Suprapubic skin (tissue), 4 donors: ENCODE data around the gene TPM2. TPM values are rescaled to one million over a fixed set of nuclear protein-coding genes. Genes with fewer than 3 reads are reported as not detected.

ENCODE experiments used
- DNase-seq, 2 donors: peaks; one replicate each; pipeline ENCODE4 v3.0.0-alpha.2; 2019; ENCODE audit warnings: low spot score in 2 of 2
- H3K27ac ChIP-seq: fragments of 200-600 bp; sonication (generic); one replicate; pipeline ENCODE4 v1.5.1; 2019
- H3K27me3 ChIP-seq: fragments of 200-600 bp; sonication (generic); one replicate; pipeline ENCODE4 v1.5.1; 2019
- H3K36me3 ChIP-seq: fragments of 200-600 bp; sonication (generic); one replicate; pipeline ENCODE4 v1.5.1; 2019
- H3K4me1 ChIP-seq: fragments of 200-600 bp; sonication (generic); one replicate; pipeline ENCODE4 v1.5.1; 2019
- H3K4me3 ChIP-seq: fragments of 200-600 bp; sonication (generic); one replicate; pipeline ENCODE4 v1.5.1; 2019; ENCODE audit warnings: mild to moderate bottlenecking
- H3K9me3 ChIP-seq: fragments of 200-600 bp; sonication (generic); one replicate; pipeline ENCODE4 v1.5.1; 2019
- CTCF ChIP-seq, 2 donors: fragments of 200-600 bp in 1 of 2; fragments of 450-650 bp in 1 of 2; sonication (generic) in 1 of 2; IDR thresholded peaks; one replicate each; pipeline ENCODE4 v1.5.1; 2016 to 2019; ENCODE audit warnings: antibody characterized with exemption in 2 of 2, mild to moderate bottlenecking in 1 of 2, moderate library complexity in 1 of 2
- EP300 ChIP-seq: sonication (generic); formaldehyde crosslinking; IDR thresholded peaks from one replicate; pipeline ENCODE4 v1.6.1; 2017; ENCODE audit warnings: antibody characterized with exemption
- POLR2A ChIP-seq, 2 donors: fragments of 450-650 bp; IDR thresholded peaks; one replicate each; pipeline ENCODE4 v1.6.1; 2017; ENCODE audit warnings: antibody characterized with exemption in 2 of 2, mild to moderate bottlenecking in 2 of 2, moderate library complexity in 2 of 2
- POLR2AphosphoS5 ChIP-seq, 3 donors: sonication (generic); formaldehyde crosslinking; IDR thresholded peaks; one replicate each; pipeline ENCODE4 v1.6.1; 2017; ENCODE audit warnings: antibody characterized with exemption in 3 of 3
- WGBS: methylation state at CpG from one replicate; pipeline ENCODE4 v1.1.5; 2018; 5-methylcytosine and 5-hydroxymethylcytosine counted together
- total RNA-seq, 4 donors: library from RNA; depleted of rRNA; stranded (reverse); fragments of >200 nt; gene quantifications; one replicate each; pipeline ENCODE4 v1.1.0, GENCODE V29; 2016

The TPM2 gene
- total RNA-seq, 4 donors from 2014 or later: 40.6 to 105 (median 56.7) TPM

- DNase-seq: no peak
- Histone ChIP-seq H3K4me3 (no peak overlapping the region), H3K27me3 (no peaks in the 10 kb centered on the region), H3K4me1 (no peaks in the 10 kb centered on the region), H3K27ac (no peak overlapping the region), H3K36me3 (peaks cover 98% of the 10 kb centered on the region), H3K9me3 (no peaks in the 10 kb centered on the region)
- 63% methylated on average over 7 of the region's 11 CpGs for WGBS
- TF ChIP-seq EP300: no peak
- TF ChIP-seq CTCF (IDR thresholded peaks at IDR 0.05): no peak
- TF ChIP-seq POLR2AphosphoS5 (IDR thresholded peaks at IDR 0.05): no peak
- no peak for TF ChIP-seq POLR2A (IDR thresholded peaks at IDR 0.05)
These were observed 23.2 kb upstream of the TPM2 start for GRCh38 chr9:35712762-35713400.

GRCh38 chr9:35711501-35712428, 22.0 kb upstream of the TPM2 start:
- Histone ChIP-seq H3K27me3 (no peaks in the 10 kb centered on the region), H3K27ac (no peak overlapping the region), H3K4me1 (no peaks in the 10 kb centered on the region), H3K4me3 (no peak overlapping the region), H3K9me3 (no peaks in the 10 kb centered on the region), H3K36me3 (peaks cover 98% of the 10 kb centered on the region)
- TF ChIP-seq POLR2AphosphoS5 (IDR thresholded peaks at IDR 0.05): no peak
- no peak for TF ChIP-seq EP300
- no peak for TF ChIP-seq POLR2A (IDR thresholded peaks at IDR 0.05)
- TF ChIP-seq CTCF (IDR thresholded peaks at IDR 0.05): no peak
- DNase-seq: no peak
- 78% methylated on average over 20 of the region's 21 CpGs for WGBS

GRCh38 chr9:35710818-35711500, 21.2 kb upstream of the TPM2 start:
- Histone ChIP-seq H3K9me3 (no peaks in the 10 kb centered on the region), H3K27me3 (no peaks in the 10 kb centered on the region), H3K27ac (no peak overlapping the region), H3K4me1 (no peaks in the 10 kb centered on the region), H3K36me3 (peaks cover 98% of the 10 kb centered on the region), H3K4me3 (no peak overlapping the region)
- TF ChIP-seq POLR2A (IDR thresholded peaks at IDR 0.05) (no peak), EP300 (no peak), CTCF (IDR thresholded peaks at IDR 0.05) (no peak)
- 75% methylated on average over 5 of the region's 7 CpGs for WGBS
- DNase-seq: no peak

- Histone ChIP-seq H3K4me3 (no peak overlapping the region), H3K27me3 (no peaks in the 10 kb centered on the region), H3K36me3 (peaks cover 98% of the 10 kb centered on the region), H3K4me1 (no peaks in the 10 kb centered on the region), H3K27ac (no peak overlapping the region), H3K9me3 (no peaks in the 10 kb centered on the region)
- TF ChIP-seq POLR2A (IDR thresholded peaks at IDR 0.05) (no peak), POLR2AphosphoS5 (IDR thresholded peaks at IDR 0.05) (no peak), EP300 (no peak)
- DNase-seq: no peak
- 100% methylated on average over 4 of the region's 4 CpGs for WGBS
These were observed 18.4 kb upstream of the TPM2 start for GRCh38 chr9:35708146-35708545.

GRCh38 chr9:35706951-35707350, 17.2 kb upstream of the TPM2 start:
- no peak overlapping the region for H3K4me3 ChIP-seq
- TF ChIP-seq CTCF (IDR thresholded peaks at IDR 0.05) (no peak), POLR2AphosphoS5 (IDR thresholded peaks at IDR 0.05) (no peak), EP300 (no peak), POLR2A (IDR thresholded peaks at IDR 0.05) (no peak)
- no peaks in the 10 kb centered on the region for H3K4me1 ChIP-seq
- H3K9me3 ChIP-seq: no peaks in the 10 kb centered on the region
- H3K36me3 ChIP-seq: peaks cover 98% of the 10 kb centered on the region
- 95% methylated on average over 10 of the region's 10 CpGs for WGBS
- H3K27me3 ChIP-seq: no peaks in the 10 kb centered on the region
- no peak overlapping the region for H3K27ac ChIP-seq
- no peak for DNase-seq
